NCI-H2029 (cell line): ENCODE data around the gene COL19A1.
A peak's percentile ranks its signal among the peaks of the same experiment; 100 is the strongest.

Source experiments
- DNase-seq: peaks from one replicate; lab custom pipeline; 2025; lab: John Stamatoyannopoulos, UW

Gene COL19A1

GRCh38 chr6:70225055-70225454 lies 358.7 kb downstream of the COL19A1 start:
- no peak for DNase-seq

DNA sequence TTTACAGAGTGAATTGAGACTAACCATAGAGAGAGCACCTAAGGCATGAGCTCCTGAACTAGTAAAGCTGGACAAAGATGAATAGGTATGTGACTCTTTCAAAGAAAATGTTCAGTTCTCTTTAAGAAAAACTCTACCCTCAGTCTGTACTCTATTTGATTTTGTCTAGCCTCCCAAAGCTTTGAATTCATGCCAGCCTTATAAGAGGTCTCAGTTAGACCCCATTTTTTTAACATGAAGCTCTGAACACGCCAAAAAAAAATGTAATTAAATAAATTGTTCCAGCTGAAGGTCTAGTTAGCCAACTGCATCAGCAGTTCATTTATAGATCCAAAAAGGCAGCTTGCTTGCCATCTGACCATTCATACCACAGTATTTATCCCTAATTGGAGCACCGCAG lies 365.0 kb downstream of the COL19A1 start:
- no peak for DNase-seq

DNA sequence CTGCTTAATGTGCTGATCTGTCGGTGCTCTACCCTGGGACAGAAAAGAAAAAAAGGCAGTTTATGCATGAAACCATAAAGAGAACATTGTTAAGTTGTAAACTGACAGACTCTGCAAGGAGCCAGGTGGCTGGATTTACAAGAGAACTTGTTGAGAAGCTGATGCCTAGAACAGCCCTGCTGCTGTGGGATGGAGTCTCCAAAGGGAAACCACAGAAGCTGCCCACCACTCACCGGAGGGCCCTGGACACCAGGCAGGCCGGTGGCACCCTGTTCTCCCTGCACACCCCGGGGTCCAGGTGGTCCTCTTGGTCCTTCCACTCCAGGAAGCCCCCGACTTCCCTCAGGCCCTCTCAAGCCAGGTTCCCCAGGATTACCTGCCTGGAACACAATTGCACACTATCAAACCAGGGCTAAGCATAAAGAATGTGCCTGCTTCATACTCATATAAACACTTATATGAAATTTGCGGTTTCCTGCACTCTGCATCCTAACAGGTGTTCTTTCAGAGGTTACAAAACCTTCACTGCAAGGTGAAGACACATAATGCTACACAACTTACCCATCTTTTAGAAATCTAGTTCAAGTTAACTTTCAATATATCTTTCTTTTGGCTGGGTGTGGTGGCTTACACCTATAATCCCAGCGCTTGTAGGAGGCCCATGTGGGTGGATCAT lies 368.3 kb downstream of the COL19A1 start:
- DNase-seq, result no peak

DNA sequence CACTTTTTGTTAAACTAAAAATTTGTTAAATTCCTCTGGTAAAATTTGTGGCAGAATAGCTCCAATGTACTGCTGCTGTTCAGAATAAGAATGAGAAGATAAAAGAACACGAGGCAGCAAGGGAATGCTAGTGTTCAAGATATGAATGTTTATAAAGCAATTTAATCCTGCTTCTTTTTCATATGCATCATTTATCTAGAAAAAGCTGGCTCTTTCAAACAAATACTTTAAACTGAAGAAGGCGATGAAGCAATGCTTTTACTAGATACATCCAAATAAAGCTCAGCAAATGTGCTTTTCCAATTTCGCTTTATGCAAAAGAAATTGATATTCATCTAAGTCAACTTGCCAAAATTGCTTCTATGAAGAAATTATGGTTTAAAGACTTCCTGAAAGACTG lies 370.0 kb downstream of the COL19A1 start:
- no peak for DNase-seq

DNA sequence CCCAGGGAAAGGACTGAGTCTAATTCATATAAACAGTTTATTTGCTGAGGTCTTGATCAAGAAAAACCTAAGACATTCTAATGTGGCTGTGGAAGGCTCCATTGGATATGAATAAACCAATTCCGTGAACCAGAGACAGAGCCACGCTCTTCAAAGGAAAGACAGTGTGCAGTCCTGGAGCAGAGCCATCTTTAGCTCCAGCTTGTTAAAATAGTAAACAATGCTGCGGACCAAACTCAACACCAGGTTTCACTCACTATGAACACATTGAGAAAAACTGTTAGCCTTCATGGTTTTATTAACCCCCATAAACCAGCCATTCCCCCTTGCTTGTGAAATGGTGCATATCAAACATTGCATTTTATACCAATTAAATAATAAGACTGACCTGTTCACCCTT lies 374.7 kb downstream of the COL19A1 start:
- peak; percentile 12 for DNase-seq

DNA sequence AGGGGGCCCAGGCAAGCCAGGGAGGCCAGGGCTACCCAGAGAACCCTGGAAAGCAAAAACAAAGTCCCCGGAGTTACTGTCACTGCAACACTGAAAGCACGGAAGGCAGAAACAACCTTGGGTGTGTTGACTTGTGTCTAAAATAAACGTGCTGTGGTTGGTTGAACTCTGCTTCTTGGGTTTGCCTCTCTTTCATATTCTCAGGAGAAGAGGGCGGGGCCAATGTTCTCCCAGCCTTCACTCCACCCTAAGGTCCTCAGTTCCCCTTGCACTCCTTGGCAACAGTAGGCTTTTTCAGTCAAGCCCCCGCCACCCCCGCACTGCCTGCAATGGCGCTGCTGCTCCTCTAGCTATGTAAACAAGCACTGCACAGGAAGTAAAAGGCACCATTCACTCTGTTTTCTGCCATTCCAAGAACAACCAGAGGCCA lies 375.6 kb downstream of the COL19A1 start:
- DNase-seq, result peak; percentile 40

DNA sequence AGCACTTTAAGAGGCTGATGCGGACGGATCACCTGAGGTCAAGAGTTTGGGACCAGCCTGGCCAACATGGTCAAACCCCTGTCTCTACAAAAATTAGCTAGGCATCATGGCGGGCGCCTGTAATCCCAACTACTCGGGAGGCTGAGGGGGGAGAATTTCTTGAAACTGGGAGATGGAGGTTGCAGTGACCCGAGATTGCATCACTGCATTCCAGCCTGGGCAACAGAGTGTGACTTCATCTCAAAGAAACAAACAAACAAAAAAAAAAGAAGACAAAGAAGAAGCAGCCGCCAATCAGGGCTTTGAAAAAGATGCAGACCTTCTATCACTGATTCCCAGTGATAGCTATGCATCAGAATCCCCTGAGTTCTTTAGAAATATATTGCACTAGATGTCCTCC lies 379.8 kb downstream of the COL19A1 start:
- DNase-seq, result no peak

DNA sequence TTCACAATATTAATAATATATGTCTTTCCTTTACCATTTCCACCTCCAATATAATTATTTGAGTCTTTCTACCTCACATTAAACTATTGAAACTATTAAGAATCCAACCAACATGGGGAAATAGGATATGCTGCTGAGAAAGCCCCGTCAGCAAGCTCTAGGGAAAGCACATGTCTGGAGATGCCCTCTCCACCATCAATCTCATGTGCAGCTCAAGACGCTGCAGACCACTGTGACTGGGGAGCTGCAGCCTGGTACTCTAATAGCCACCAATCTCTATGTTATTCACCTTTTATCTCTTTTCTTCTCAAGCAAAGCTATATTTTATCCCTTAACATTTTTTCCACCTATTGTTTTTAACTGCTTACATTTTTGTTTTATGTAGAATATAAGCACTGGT lies 386.2 kb downstream of the COL19A1 start:
- DNase-seq, result no peak

- DNase-seq, result no peak
Observed at GRCh38 chr6:70253923-70254322, 387.6 kb downstream of the COL19A1 start.

- no peak for DNase-seq
Observed at GRCh38 chr6:70254784-70255183, 388.4 kb downstream of the COL19A1 start.

DNA sequence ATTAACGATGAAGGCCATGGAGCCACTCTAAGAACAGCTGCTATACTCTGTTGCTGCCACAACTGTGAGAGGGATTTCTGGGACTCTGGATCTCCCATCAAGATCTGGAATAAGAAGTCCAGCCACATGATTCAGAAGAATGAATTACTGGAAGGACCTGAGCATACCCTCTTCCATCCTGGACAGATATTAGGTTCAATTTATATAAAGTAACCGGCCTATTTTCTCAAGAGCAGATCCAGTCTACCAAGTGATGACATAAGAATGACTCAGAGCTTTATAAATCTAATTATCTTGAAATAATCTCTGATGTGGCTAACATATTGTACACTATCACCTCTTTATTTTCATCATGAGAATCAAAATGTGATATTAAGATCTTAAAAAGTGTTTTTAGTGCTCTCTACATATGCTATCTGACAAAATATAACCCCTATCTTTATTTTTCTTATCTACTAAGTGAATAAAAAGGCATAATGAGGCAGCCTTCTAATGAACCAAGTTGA lies 391.5 kb downstream of the COL19A1 start:
- DNase-seq, result no peak

- DNase-seq, result no peak
Observed at GRCh38 chr6:70258483-70258882, 392.1 kb downstream of the COL19A1 start.
